Activated T-cell treated with anti-CD3 and anti-CD28 coated beads, Interleukin-2, amount 50 U/mL, for 72 hours (primary cell): ENCODE data around the gene ZNF565. TPM values are rescaled to one million over a fixed set of nuclear protein-coding genes. Genes with fewer than 3 reads are reported as not detected.
"Not testable (repeated sequence)": the region's sequence is repeated elsewhere in the genome, so short reads cannot be mapped to it uniquely, and the experiment has no call there.

Experiments
- ATAC-seq, 2 donors: fragments of 150-1000 bp; cut with Tn5 transposase; replicated peaks in 1 of 2; 2 replicates each; pipeline ENCODE4 v1.10.0; 2021; ENCODE audit warnings: moderate library complexity in 2 of 2, mild to moderate bottlenecking in 1 of 2
- DNase-seq, 2 donors: peaks; one replicate each; pipeline ENCODE4 v3.0.0; 2021 to 2022; ENCODE audit warnings: mixed read lengths in 1 of 2
- H3K27ac Mint-ChIP-seq: one replicate; pipeline ENCODE4 v1.8.0; 2022; ENCODE audit warnings: mild to moderate bottlenecking, moderate library complexity, mixed read lengths
- H3K27me3 Mint-ChIP-seq: one replicate; pipeline ENCODE4 v1.8.0; 2022; ENCODE audit warnings: low read depth, mixed read lengths
- H3K36me3 Mint-ChIP-seq, 2 donors: one replicate each; pipeline ENCODE4 v1.8.0; 2022; ENCODE audit warnings: mixed read lengths in 2 of 2, mild to moderate bottlenecking in 1 of 2; ENCODE audit not compliant: insufficient read depth in 2 of 2
- H3K4me1 Mint-ChIP-seq: one replicate; pipeline ENCODE4 v1.8.0; 2022; ENCODE audit warnings: low read depth, mixed read lengths
- H3K4me3 Mint-ChIP-seq, 2 donors: one replicate each; pipeline ENCODE4 v1.8.0; 2022; ENCODE audit warnings: mild to moderate bottlenecking in 2 of 2, mixed read lengths in 2 of 2, moderate library complexity in 2 of 2
- H3K9me3 Mint-ChIP-seq, 2 donors: one replicate each; pipeline ENCODE4 v1.8.0; 2022; ENCODE audit warnings: mixed read lengths in 2 of 2
- total RNA-seq, 2 donors: library from RNA; stranded (reverse); gene quantifications; one replicate each; pipeline ENCODE4 v1.2.3, GENCODE V29; 2022

Gene ZNF565
- total RNA-seq, 2 donors from 2014 or later: 3.1 to 3.6 TPM

DNA sequence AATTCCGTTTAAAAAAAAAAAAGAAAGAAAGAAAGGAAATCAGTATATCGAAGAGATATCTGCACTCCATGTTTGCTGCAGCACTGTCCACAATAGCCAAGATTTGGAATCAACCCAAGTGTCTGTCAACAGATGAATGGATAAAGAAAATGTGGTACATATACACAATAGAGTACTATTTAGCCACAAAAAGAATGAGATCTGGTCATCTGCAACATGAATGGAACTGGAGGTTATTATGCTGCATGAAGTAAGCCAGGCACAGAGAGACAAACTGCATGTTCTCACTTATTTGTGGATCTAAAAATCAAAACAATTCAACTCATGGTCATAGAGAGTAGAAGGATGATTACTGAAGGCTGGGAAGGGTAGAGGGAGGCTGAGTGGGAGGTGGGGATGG, 16.3 kb downstream of the ZNF565 start:
- ATAC-seq (no peak), DNase-seq (no peak)
- H3K27me3 Mint-ChIP-seq: no peaks in the 10 kb centered on the region
- no peaks in the 10 kb centered on the region for H3K9me3 Mint-ChIP-seq
- H3K36me3 Mint-ChIP-seq: no peaks in the 10 kb centered on the region
- H3K4me3 Mint-ChIP-seq: no peak overlapping the region
- no peaks in the 10 kb centered on the region for H3K4me1 Mint-ChIP-seq
- no peak overlapping the region for H3K27ac Mint-ChIP-seq

DNA sequence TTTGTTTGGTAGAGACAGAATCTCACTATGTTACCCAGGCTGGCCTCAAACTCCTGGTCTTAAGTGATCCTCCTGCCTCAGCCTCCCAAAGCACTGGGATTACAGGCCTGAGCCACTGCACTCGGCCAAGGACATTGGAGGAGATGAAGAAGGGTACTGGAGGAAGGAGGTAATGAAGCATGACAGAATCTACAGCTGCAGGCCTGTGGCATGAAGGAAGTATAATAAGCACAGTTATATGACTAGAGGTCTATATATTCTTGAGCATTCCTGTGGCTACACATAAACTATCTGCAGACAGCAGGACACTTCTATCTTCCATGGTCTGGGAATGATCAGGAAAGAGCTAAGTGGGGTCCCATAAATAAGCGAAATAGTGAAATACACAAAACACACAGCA, 18.2 kb downstream of the ZNF565 start:
- no peaks in the 10 kb centered on the region for H3K9me3 Mint-ChIP-seq

DNA sequence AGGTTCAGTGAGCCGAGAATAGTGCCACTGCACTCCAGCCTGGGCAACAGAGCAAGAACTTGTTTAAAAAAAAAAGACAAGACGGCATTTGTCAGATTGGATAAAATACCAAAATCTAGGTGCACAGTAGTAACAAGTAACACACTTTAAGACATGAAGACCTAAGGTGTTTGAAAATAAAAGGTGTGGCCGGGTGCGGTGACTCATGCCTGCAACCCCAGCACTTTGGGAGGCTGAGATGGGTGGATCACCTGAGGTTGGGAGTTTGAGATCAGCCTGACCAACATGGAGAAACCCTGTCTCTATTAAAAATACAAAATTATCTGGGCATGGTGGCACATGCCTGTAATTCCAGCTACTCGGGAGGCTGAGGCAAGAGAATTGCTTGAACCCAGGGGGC, 27.7 kb downstream of the ZNF565 start:
- not testable (repeated sequence) for H3K9me3 Mint-ChIP-seq, H3K4me3 Mint-ChIP-seq, ATAC-seq, H3K36me3 Mint-ChIP-seq, H3K4me1 Mint-ChIP-seq, H3K27me3 Mint-ChIP-seq, DNase-seq, H3K27ac Mint-ChIP-seq

More for the DNA sequence above, 18.2 kb downstream of the ZNF565 start:
- Mint-ChIP-seq H3K36me3 (peaks cover 0 to 1% of the 10 kb centered on the region in 2 donors), H3K27me3 (no peaks in the 10 kb centered on the region), H3K4me3 (no peak overlapping the region), H3K4me1 (no peaks in the 10 kb centered on the region), H3K27ac (no peak overlapping the region)
- no peak for DNase-seq
- no peak for ATAC-seq

DNA sequence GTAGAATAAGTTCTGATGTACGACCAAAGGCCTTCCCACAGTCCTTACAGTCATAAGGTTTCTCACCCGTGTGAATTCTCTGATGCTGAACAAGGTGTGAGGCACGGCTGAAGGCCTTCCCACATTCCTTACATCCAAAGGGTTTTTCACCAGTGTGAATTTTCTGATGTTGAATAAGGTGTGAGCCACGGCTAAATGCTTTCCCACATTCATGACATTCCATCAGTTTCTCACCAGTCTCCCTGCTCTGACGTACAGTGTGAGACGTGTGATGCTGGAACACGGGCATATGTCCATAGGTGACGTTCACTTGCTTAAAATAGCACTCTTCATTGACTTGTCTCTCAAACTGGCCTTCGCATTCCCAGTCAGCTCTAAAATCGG, 31.2 kb downstream of the ZNF565 start:
- H3K27ac Mint-ChIP-seq: no peak overlapping the region
- H3K4me3 Mint-ChIP-seq: no peak overlapping the region
- ATAC-seq: no peak
- no peak for DNase-seq
- H3K4me1 Mint-ChIP-seq: no peaks in the 10 kb centered on the region
- H3K36me3 Mint-ChIP-seq: peaks cover 0 to 1% of the 10 kb centered on the region in 2 donors
- H3K27me3 Mint-ChIP-seq: no peaks in the 10 kb centered on the region
- no peaks in the 10 kb centered on the region for H3K9me3 Mint-ChIP-seq

DNA sequence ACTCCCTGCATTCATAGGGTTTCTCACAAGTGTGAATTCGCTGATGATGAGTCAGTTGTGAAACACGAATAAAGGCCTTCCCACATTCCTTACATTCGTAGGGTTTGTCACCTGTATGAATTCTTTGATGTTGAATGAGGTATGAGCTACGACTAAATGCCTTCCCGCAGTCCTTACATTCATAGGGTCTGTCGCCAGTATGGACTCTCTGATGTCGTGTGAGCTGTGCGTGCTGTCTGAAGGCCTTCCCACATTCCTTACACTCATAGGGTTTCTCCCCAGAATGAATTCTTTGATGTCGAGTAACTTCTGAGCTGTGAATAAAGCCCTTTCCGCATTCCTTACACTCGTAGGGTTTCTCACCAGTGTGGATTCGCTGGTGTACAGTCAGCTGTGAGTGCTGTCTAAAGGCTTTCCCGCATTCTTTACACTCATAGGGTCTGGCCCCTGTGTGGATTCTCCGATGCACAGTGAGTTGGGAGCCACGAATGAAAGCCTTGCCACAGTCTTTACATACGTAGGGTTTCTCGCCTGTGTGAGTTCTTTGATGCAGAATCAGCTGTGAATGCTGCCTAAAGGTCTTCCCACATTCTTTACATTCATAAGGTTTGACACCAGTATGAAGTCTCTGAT, 31.7 kb downstream of the ZNF565 start:
- Mint-ChIP-seq H3K27me3 (no peaks in the 10 kb centered on the region), H3K4me3 (no peak overlapping the region), H3K36me3 (peaks cover 0 to 1% of the 10 kb centered on the region in 2 donors), H3K4me1 (no peaks in the 10 kb centered on the region), H3K9me3 (no peaks in the 10 kb centered on the region), H3K27ac (no peak overlapping the region)
- no peak for DNase-seq
- ATAC-seq: no peak

DNA sequence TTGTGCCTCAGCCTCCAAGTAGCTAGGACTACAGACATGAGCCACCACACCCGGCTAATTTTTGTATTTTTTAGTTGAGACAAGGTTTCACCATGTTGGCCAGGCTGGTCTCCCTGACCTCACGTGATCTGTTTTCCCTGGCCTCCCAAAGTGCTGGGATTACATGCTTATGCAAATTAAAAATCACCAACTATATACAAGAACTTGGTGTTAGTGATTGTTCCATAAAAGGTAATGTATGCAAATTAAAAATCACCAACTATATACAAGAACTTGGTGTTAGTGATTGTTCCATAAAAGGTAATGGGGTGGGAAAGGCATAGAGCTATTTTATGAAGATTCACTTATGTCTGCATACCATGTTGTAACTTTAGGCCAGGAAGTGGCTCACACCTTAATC, 35.4 kb downstream of the ZNF565 start:
- H3K36me3 Mint-ChIP-seq, H3K9me3 Mint-ChIP-seq, H3K27ac Mint-ChIP-seq, H3K4me3 Mint-ChIP-seq, ATAC-seq, H3K27me3 Mint-ChIP-seq, DNase-seq, H3K4me1 Mint-ChIP-seq: not testable (repeated sequence)

DNA sequence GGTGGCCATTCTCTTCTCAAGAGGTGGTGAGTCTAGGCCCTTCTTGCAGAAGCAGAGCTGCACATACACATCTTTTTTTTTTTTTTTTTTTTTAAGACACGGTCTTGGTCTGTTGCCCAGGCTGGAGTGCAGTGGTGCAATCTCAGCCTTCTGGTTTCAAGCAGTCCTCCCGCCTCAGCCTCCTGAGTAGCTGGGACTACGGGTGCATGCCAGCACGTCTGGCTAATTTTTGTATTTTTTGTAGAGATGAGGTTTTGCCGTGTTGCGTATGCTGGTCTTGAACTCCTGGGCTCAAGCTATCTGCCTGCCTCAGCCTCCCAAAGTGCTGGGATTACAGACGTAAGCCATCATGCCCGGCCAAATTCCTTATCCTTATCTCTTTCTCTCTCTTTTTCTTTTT, 40.6 kb downstream of the ZNF565 start:
- DNase-seq, H3K9me3 Mint-ChIP-seq, H3K27ac Mint-ChIP-seq, H3K4me3 Mint-ChIP-seq, H3K4me1 Mint-ChIP-seq, H3K27me3 Mint-ChIP-seq, H3K36me3 Mint-ChIP-seq, ATAC-seq: not testable (repeated sequence)

DNA sequence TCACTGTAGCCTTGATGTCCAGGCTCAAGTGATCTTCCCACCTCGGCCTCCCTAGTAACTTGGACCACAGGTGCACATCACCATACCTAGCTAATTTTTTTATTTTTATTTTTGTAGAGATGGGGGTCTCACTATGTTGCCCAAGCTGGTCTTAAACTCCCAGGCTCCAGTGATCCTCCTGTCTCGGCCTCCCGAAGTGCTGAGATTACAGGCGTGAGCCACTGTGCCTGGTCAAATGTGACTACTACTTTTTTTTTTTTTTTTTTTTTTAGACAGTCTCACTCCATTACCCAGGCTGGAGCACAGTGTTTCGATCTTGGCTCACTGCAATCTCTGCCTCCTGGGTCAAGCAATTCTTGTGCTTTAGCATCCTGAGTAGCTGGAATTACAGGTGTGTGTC, 41.6 kb downstream of the ZNF565 start:
- DNase-seq: no peak
- H3K4me3 Mint-ChIP-seq: no peak overlapping the region
- H3K27ac Mint-ChIP-seq: no peak overlapping the region
- no peaks in the 10 kb centered on the region for H3K27me3 Mint-ChIP-seq
- no peaks in the 10 kb centered on the region for H3K9me3 Mint-ChIP-seq
- ATAC-seq: no peak
- H3K4me1 Mint-ChIP-seq: peaks cover 6% of the 10 kb centered on the region
- H3K36me3 Mint-ChIP-seq: no peaks in the 10 kb centered on the region

DNA sequence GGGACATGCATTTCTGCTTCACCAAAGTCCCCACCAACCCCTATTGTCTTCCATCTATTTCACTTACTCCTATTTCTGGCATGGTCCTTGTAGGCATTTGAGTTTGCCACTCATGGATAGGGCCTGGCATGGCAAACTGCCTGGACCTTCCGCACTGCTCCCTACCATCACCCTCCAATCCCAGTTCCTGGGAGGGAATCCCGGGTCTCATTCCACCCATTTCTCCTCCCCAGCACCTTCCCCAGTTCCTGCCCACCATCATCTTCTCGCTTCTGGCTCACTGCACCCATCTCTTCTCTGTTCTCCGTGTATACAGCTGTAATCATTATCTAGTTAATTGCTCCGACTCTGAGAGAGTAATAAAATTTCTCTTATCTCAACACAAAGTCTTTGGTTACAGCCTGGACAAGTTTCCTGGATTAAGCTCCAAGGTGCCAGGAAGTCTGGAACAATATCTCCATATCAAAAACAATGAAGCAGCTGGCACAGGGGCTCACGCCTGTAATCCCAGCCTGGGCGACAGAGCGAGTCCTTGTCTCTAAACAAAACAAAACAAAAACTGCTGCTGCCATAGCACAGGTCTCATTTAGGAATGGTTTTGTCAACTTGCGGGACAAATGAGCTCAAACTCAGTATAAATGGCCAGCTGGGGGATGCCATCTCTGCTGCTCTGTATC, 45.2 kb downstream of the ZNF565 start:
- Mint-ChIP-seq H3K27me3 (no peaks in the 10 kb centered on the region), H3K9me3 (no peaks in the 10 kb centered on the region), H3K4me3 (no peak overlapping the region), H3K36me3 (no peaks in the 10 kb centered on the region), H3K4me1 (peaks cover 6% of the 10 kb centered on the region), H3K27ac (no peak overlapping the region)
- DNase-seq (no peak), ATAC-seq (no peak)

DNA sequence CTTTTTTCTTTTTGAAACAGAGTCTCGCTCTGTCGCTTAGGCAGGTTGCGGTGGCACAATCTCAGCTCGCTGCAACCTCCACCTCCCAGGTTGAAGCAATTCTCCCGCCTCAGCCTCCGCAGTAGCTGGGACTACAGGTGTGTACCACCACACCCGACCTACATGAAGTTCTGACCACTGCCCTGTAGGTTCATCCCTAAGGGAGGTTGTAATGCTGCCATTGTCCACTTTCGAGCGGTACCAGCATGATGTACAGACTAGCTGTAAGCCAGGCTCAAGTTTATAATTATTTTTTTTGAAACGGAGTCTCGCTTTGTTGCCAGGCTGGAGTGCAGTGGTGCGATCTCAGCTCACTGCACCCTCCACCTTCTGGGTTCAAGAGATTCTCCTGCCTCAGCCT, 50.7 kb downstream of the ZNF565 start:
- Mint-ChIP-seq H3K9me3 (no peaks in the 10 kb centered on the region), H3K36me3 (no peaks in the 10 kb centered on the region), H3K4me1 (no peaks in the 10 kb centered on the region), H3K27ac (no peak overlapping the region), H3K27me3 (no peaks in the 10 kb centered on the region), H3K4me3 (no peak overlapping the region)
- DNase-seq (no peak), ATAC-seq (no peak)

DNA sequence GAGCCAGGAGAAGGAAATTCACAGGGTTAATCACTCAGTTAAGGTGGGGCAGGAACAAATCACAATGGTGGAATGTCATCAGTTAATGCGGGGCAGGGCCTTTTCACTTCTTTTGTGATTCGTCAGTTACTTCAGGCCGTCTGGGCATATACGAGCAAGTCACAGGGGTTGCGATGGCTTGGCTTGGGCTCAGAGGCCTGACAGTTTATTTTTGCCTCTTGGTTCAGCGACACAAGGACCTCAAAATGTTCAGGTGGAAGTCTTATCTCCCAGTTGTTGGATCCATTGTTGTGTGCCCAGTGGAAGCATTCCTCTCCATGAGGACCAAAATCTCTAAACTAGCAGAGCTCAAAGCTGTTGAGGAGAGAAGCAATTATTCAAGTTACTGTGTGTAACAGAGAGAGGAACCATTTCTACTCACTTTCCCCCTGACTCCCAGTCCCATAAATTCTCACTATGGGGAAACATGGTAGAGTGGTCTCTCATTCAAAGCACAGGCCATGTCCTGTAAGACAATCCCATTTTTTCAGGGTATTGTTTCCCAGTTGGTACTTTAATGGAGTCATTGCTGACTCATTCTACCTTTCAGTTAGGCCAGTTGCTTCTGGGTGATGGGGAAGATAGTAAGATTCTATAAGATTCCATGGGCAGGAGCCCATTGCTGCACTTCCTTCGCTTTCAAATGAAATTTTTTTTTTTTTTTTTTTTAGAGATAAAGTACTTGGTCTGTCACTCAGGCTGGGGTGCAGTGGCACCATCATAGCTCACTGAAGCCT, 53.5 kb downstream of the ZNF565 start:
- Mint-ChIP-seq H3K36me3 (no peaks in the 10 kb centered on the region), H3K27ac (no peak overlapping the region), H3K9me3 (no peaks in the 10 kb centered on the region), H3K27me3 (no peaks in the 10 kb centered on the region), H3K4me1 (no peaks in the 10 kb centered on the region), H3K4me3 (no peak overlapping the region)
- ATAC-seq (no peak), DNase-seq (no peak)

DNA sequence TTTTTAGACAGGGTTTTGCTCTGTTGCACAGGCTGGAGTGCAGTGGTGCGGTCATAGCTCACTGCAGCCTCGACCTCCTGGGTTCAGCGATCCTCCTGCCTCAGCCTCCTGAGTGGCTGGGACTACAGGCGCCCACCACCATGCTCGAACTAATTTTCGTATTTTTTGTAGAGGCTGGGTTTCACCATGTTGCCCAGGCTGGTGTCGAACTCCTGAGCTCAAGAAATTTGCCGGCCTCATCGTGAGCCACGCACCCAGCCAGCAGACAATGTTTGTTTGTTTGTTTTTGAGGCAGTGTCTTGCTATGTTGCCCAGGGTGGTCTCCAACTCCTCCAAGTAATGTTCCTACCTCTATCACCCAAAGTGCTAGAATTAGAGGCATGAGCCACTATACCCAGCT, 61.3 kb downstream of the ZNF565 start:
- H3K27ac Mint-ChIP-seq: no peak overlapping the region
- peaks cover 2 to 11% of the 10 kb centered on the region in 2 donors for H3K36me3 Mint-ChIP-seq
- ATAC-seq: no peak
- no peaks in the 10 kb centered on the region for H3K27me3 Mint-ChIP-seq
- no peak for DNase-seq
- H3K4me1 Mint-ChIP-seq: no peaks in the 10 kb centered on the region
- H3K4me3 Mint-ChIP-seq: no peak overlapping the region
- H3K9me3 Mint-ChIP-seq: no peaks in the 10 kb centered on the region

DNA sequence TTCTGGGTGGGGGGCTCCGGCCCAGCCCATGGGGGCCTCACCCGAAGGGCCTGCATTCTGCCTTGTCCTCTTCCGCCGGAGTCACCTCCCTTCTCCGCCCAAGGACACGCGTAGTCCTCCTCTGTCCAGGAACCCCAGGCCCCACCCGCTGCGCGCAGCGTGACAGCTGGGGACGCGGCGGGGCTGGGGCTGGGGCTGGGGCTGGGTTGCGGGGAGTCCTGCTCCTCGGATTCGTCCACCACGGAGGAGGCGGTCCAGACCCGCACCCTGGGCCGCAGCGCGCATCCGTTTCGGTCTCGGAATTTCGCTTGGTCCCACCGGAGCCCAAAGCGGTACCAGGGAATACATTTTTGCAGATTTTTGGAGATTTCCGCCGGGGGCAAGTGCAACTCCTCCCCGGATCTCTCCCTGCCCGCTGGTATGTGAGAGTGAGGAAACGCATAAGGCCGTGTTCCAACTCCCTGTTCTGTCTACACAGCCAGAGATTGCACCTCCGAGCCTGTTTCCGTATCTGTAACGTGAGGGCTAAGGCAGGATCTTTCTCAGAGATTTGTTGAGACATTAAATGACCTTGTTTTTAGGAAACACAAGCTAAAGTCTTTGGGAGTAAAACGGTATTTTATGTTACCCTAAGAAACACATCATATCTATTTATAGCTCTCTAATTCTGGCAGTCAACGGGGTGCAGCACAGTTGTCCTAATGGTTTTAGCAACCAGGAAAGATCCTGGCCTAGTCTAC, 61.9 kb downstream of the ZNF565 start, which contains the start of gene COX7A1:
Gene COX7A1 (minus strand): TSS at position 96 of the 740 bp plus-strand sequence. CDS start 40 bp downstream, at position 56.
- Mint-ChIP-seq H3K4me1 (no peaks in the 10 kb centered on the region), H3K36me3 (peaks cover 2 to 11% of the 10 kb centered on the region in 2 donors), H3K4me3 (no peak within 1 kb of the TSS), H3K27me3 (no peaks in the 10 kb centered on the region), H3K9me3 (no peaks in the 10 kb centered on the region), H3K27ac (no peak within 1 kb of the TSS)
- ATAC-seq (no peak), DNase-seq (no peak)
